ENCODE results near the gene MRPS14. TPM values are rescaled to one million over a fixed set of nuclear protein-coding genes. Genes with fewer than 3 reads are reported as not detected.

MRPS14 gene
- total RNA-seq (26.5 and 29.4 TPM in 2 replicates), polyA plus RNA-seq (9.0 and 9.1 TPM in 2 replicates), polyA minus RNA-seq (8.6 and 9.6 TPM in 2 replicates)
- total RNA-seq (2013), result 26.0 TPM

DNA sequence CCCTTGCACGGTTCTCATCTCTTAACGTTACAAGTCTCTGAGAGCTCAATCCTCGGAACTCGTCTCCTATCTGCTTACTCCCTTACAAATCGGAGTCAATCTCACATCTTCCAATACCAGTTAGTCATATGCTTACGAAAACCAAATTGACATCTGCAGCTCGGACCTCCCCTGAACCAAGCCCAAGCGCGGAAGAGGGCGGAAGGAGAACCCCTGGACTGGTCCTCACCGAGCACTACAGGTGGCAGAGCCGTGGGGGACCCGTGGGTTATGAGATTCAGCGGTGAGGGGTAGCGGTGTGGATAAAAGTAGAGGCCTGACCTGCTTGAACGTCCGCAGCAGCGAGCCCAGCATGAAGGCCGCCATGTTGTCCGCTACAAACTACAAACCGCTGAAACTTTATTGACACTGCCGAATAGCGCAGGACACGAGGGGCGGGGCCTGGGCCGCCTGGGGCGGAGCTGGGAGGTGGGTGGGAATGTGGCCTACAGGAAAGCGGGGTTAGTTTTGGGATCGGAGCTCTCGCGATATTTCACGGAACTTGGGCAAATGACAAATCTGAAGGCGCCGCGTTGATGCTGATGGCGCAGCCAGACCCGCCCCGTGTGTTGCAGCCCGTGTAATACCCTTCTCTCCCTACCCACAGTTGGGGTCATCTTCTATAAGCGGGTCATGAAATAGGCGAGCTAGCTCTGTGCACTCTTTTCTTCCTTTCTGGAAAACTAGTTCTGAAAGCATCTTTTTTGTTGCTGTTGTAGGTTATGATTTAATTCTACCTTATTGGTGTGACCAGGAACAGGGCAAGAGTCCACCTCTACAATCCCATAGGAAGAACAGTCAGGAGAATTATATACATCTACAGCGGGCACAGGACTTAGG lies at the start of gene MRPS14:
Gene MRPS14, minus strand, starts transcription at position 383 of the 879 bp plus-strand sequence. Its CDS starts 17 bp downstream, at position 366.
- Mint-ChIP-seq H3K9me3 (ENCODE audit: insufficient read depth) (peaks cover 3% of the 10 kb centered on the region), H3K4me1 (peaks cover 28% of the 10 kb centered on the region), H3K4me3 (peak within 1 kb of the TSS; percentile 95), H3K27me3 (no peaks in the 10 kb centered on the region), H3K27ac (peak within 1 kb of the TSS; percentile 92)
- peaks cover 0 to 8% of the 10 kb centered on the region in 2 experiments for H3K36me3 ChIP-seq (replicated peaks in 1 of 2; ENCODE audit: control extremely low read depth in 1 of 2, control insufficient read depth in 1 of 2, extremely low read depth in 1 of 2, insufficient read depth in 2 of 2, low read length in 1 of 2)
- H3K4me3 ChIP-seq (ENCODE audit: control extremely low read depth in 1 of 5, extremely low read depth in 1 of 5, insufficient read depth in 1 of 5, low read depth in 2 of 5, low read length in 4 of 5), result peak within 1 kb of the TSS; percentile 91 to 99 (median 95)
- peaks cover 10 to 15% of the 10 kb centered on the region in 2 donors for H3K4me1 ChIP-seq (ENCODE audit: control insufficient read depth in 2 of 2, insufficient read depth in 2 of 2, low read length in 2 of 2)
- WGBS (ENCODE audit: insufficient coverage), result 3% methylated on average over 39 of the region's 42 CpGs
- peak; percentile 95 for ATAC-seq (ENCODE audit: low read depth)
- no peaks in the 10 kb centered on the region for H3K27me3 ChIP-seq (replicated peaks in 1 of 4; ENCODE audit: control extremely low read depth in 1 of 4, control insufficient read depth in 3 of 4, insufficient read depth in 4 of 4, low read length in 3 of 4)
- H3K9ac ChIP-seq (ENCODE audit: low read length), result peak within 1 kb of the TSS; percentile 98
- peak; percentile 99 for DNase-seq
- TF ChIP-seq, protein P1, sequence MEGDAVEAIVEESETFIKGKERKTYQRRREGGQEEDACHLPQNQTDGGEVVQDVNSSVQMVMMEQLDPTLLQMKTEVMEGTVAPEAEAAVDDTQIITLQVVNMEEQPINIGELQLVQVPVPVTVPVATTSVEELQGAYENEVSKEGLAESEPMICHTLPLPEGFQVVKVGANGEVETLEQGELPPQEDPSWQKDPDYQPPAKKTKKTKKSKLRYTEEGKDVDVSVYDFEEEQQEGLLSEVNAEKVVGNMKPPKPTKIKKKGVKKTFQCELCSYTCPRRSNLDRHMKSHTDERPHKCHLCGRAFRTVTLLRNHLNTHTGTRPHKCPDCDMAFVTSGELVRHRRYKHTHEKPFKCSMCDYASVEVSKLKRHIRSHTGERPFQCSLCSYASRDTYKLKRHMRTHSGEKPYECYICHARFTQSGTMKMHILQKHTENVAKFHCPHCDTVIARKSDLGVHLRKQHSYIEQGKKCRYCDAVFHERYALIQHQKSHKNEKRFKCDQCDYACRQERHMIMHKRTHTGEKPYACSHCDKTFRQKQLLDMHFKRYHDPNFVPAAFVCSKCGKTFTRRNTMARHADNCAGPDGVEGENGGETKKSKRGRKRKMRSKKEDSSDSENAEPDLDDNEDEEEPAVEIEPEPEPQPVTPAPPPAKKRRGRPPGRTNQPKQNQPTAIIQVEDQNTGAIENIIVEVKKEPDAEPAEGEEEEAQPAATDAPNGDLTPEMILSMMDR (IDR thresholded peaks at IDR 0.05), result no peak
- TF ChIP-seq EZH2 (IDR thresholded peaks at IDR 0.05; ENCODE audit: borderline replicate concordance, insufficient read depth, low read depth, low read length, poor library complexity, severe bottlenecking), result no peak
- H3K27ac ChIP-seq (ENCODE audit: low read length in 2 of 2), result peak within 1 kb of the TSS; percentile 84 to 87
- H3K79me2 ChIP-seq (ENCODE audit: control insufficient read depth, insufficient read depth, low read length), result peaks cover 24% of the 10 kb centered on the region
- peak within 1 kb of the TSS; percentile 87 for H3K4me2 ChIP-seq (replicated peaks; ENCODE audit: low read depth, low read length, poor library complexity, severe bottlenecking)
- POLR2A ChIA-PET, result interaction anchor here (0.6 to 3.9 kb wide), 6 partner anchors 10 to 1308 kb away, joined by 3 to 57 read pairs (median 3); partner anchors contain the start of genes CACYBP and KLHL20
- H3K9me3 ChIP-seq (ENCODE audit: control extremely low read depth in 1 of 3, control insufficient read depth in 2 of 3, insufficient read depth in 1 of 3, low read length in 2 of 3), result peaks cover 0 to 5% (median 1%) of the 10 kb centered on the region in 3 donors
- CTCF ChIA-PET, result interaction anchor here (1.0 to 2.3 kb wide), 7 partner anchors 12 to 253 kb away, joined by 3 to 18 read pairs (median 4); partner anchors contain the start of gene CACYBP
- H2AFZ ChIP-seq (ENCODE audit: insufficient read depth, low read depth, low read length, poor library complexity, severe bottlenecking), result peak within 1 kb of the TSS; percentile 90
- no peaks in the 10 kb centered on the region for H4K20me1 ChIP-seq (ENCODE audit: control insufficient read depth, insufficient read depth, low read length, poor library complexity, severe bottlenecking)
- intact Hi-C loops (cut with micrococcal nuclease), result loop anchor here (1.0 to 10.0 kb wide), 8 partner anchors 24 to 1546 kb away; partner anchors contain the start of genes CACYBP, COP1, KIAA0040 and PRDX6

Measured in B cell (primary cell).